GM21825 (cell line): ENCODE results near the gene OR6C75.
"Not testable (repeated sequence)": the region's sequence is repeated elsewhere in the genome, so short reads cannot be mapped to it uniquely, and the experiment has no call there.

Experiments used
- ATAC-seq: cut with Tn5 transposase; IDR thresholded peaks from one replicate; pipeline ENCODE4 v1.9.1; 2021; ENCODE audit warnings: mild to moderate bottlenecking, moderate library complexity; ENCODE audit not compliant: unreplicated experiment

Gene OR6C75

GRCh38 chr12:55362675-55363074 is at the start of gene OR6C75:
OR6C75 (plus strand) TSS chr12:55362975; CDS start chr12:55365111, 2,136 bp downstream.
- no peak for ATAC-seq

- no peak for ATAC-seq
Observed at GRCh38 chr12:55314043-55314442, 48.7 kb upstream of the OR6C75 start, which contains the start of gene OR6C1. OR6C1 (plus strand) TSS chr12:55314343; CDS start chr12:55320600, 6,257 bp downstream.

- ATAC-seq, result no peak
Observed at GRCh38 chr12:55320201-55320600, 42.6 kb upstream of the OR6C75 start.

- ATAC-seq, result not testable (repeated sequence)
Observed at GRCh38 chr12:55325801-55326200, 37.0 kb upstream of the OR6C75 start.

GRCh38 chr12:55330446-55330845 is 32.3 kb upstream of the OR6C75 start, which contains the start of gene OR6C3:
OR6C3 (plus strand) TSS chr12:55330746; CDS start chr12:55331701, 955 bp downstream.
- ATAC-seq, result no peak

GRCh38 chr12:55336002-55336401 is 26.8 kb upstream of the OR6C75 start:
- ATAC-seq, result no peak

GRCh38 chr12:55355338-55355737 is 7.4 kb upstream of the OR6C75 start:
- not testable (repeated sequence) for ATAC-seq

GRCh38 chr12:55365086-55365485 is 2.3 kb downstream of the OR6C75 start:
- ATAC-seq, result no peak

- ATAC-seq, result no peak
Observed at GRCh38 chr12:55372521-55372920, 9.7 kb downstream of the OR6C75 start.

- ATAC-seq, result no peak
Observed at GRCh38 chr12:55385891-55386290, 23.1 kb downstream of the OR6C75 start.

GRCh38 chr12:55392032-55392795 is 29.4 kb downstream of the OR6C75 start:
- no peak for ATAC-seq

GRCh38 chr12:55396326-55396725 is 33.6 kb downstream of the OR6C75 start:
- ATAC-seq, result no peak

- no peak for ATAC-seq
Observed at GRCh38 chr12:55400229-55400628, 37.5 kb downstream of the OR6C75 start, which contains the start of gene OR6C65. OR6C65 (plus strand) TSS chr12:55400529; CDS start chr12:55400529, 0 bp downstream.

GRCh38 chr12:55407866-55408265 is 45.1 kb downstream of the OR6C75 start:
- ATAC-seq, result no peak

GRCh38 chr12:55409133-55409532 is 46.4 kb downstream of the OR6C75 start:
- not testable (repeated sequence) for ATAC-seq

GRCh38 chr12:55412138-55412537 is 49.4 kb downstream of the OR6C75 start:
- not testable (repeated sequence) for ATAC-seq

- not testable (repeated sequence) for ATAC-seq
Observed at GRCh38 chr12:55413498-55414388, 51.0 kb downstream of the OR6C75 start.

GRCh38 chr12:55414396-55414823 is 51.6 kb downstream of the OR6C75 start:
- not testable (repeated sequence) for ATAC-seq

- not testable (repeated sequence) for ATAC-seq
Observed at GRCh38 chr12:55414889-55415288, 52.1 kb downstream of the OR6C75 start.

- ATAC-seq, result no peak
Observed at GRCh38 chr12:55416961-55417360, 54.2 kb downstream of the OR6C75 start.
